Fibroblast of mammary gland (primary cell): ENCODE measurements around the gene TSKU.
"Not testable (repeated sequence)": the region's sequence is repeated elsewhere in the genome, so short reads cannot be mapped to it uniquely, and the experiment has no call there.

ENCODE experiments used
- DNase-seq: peaks from one replicate; pipeline ENCODE4 v3.0.0-alpha.2; 2010; ENCODE audit warnings: low read depth
- H3K4me3 ChIP-seq: 2 replicates; pipeline ENCODE4 v1.5.1; 2011; ENCODE audit warnings: low read depth, mild to moderate bottlenecking, low read length, moderate library complexity; ENCODE audit not compliant: control insufficient read depth
- CTCF ChIP-seq: conservative IDR thresholded peaks from 2 replicates; pipeline ENCODE4 v1.5.1; 2011; ENCODE audit warnings: low read depth, low read length, inconsistent platforms; ENCODE audit not compliant: control insufficient read depth, insufficient read depth

Gene TSKU

GRCh38 chr11:76810151-76810853 lies 27.1 kb downstream of the TSKU start:
- peak; percentile 43 for DNase-seq
- peak; percentile 67 for TF ChIP-seq CTCF

DNA sequence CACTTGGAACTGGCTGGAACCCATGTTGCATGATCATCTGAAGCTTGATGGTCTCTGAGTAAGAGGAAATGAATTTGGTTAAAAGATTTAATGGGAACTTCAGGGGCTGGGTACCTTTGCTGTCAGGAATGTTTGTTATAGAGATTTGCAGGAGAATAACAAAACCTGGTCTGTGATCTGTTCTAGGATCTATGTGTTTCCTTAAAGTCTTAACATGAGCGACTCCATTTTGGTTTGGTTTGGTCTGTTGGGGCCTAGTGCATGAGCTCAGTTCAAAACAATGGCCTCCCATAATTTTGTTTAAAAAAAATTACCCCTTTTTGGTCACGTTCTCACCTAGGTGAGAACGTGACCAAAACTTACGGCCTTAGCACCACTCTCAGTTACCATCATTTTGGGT lies 28.1 kb downstream of the TSKU start:
- no peak for TF ChIP-seq CTCF

More at GRCh38 chr11:76810151-76810853, 27.1 kb downstream of the TSKU start:
- H3K4me3 ChIP-seq, result no peak overlapping the region

GRCh38 chr11:76814414-76814813 lies 31.3 kb downstream of the TSKU start:
- DNase-seq, result no peak
- H3K4me3 ChIP-seq, result no peak overlapping the region
- TF ChIP-seq CTCF, result no peak

More for the DNA sequence above, 28.1 kb downstream of the TSKU start:
- no peak overlapping the region for H3K4me3 ChIP-seq
- DNase-seq, result no peak

GRCh38 chr11:76815678-76816077 lies 32.5 kb downstream of the TSKU start:
- DNase-seq, H3K4me3 ChIP-seq: not testable (repeated sequence)

- no peak overlapping the region for H3K4me3 ChIP-seq
- DNase-seq, result no peak
- TF ChIP-seq CTCF, result no peak
These were observed 37.0 kb downstream of the TSKU start for GRCh38 chr11:76820184-76820566.

GRCh38 chr11:76821396-76821795 lies 38.2 kb downstream of the TSKU start:
- H3K4me3 ChIP-seq, DNase-seq: not testable (repeated sequence)

GRCh38 chr11:76822406-76822805 lies 39.2 kb downstream of the TSKU start:
- no peak for DNase-seq
- H3K4me3 ChIP-seq, result no peak overlapping the region
- no peak for TF ChIP-seq CTCF

GRCh38 chr11:76823481-76824028 lies 40.4 kb downstream of the TSKU start:
- peak; percentile 79 for DNase-seq
- H3K4me3 ChIP-seq, result no peak overlapping the region
- TF ChIP-seq CTCF, result no peak
